Forelimb muscle (tissue), 1 donor: ENCODE measurements around the gene ARL14EP. TPM values are rescaled to one million over a fixed set of nuclear protein-coding genes. Genes with fewer than 3 reads are reported as not detected.

Source experiments
- DNase-seq: peaks from one replicate; pipeline ENCODE4 v3.0.0-alpha.2; 2013; ENCODE audit warnings: low read depth
- polyA plus RNA-seq: library from polyadenylated mRNA; unstranded; fragments of 120-200 nt; gene quantifications from one replicate; pipeline ENCODE4 v1.2.1, GENCODE V29; 2013; ENCODE audit not compliant: insufficient read length

ARL14EP gene
- polyA plus RNA-seq, 1 donor: 34.5 TPM

DNA sequence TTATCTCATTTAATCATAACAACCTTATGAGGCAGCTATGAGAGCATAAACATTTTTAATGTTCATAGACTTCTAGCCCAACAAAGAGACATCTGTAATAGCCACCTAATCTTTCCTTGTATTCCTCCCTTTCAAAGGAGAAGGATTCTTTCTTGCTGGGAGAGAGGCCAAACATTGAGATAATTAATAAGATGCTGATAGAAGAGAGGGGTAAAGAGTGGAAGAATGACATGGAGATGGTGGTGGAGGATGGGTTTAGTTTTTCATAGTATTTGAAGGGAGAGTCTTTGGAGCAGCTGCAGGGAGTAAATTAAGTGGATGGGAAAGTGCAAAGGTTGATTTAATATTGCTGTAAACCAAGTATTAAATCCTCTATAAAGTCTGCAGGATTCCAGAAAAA is 57.9 kb downstream of the ARL14EP start:
- DNase-seq: no peak

DNA sequence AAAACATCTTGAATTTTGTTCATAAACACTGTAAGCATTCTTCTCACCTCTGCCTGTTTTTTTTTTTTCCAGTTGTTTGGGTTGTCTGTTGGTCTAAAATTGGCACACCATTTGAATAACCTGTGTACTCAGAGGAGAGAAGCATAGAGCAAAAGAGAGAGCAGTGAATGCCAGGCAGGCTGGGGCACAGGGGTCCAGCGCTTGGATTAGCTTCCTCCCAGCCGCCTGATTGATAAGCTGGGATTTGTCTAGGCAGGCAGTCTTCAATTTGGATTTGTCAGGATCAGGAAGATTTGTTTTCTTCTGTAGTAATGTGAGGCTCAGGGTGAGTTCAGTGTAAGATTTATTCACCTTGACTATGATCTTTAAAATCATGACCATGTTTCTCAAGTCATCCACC is 59.0 kb downstream of the ARL14EP start:
- DNase-seq: no peak

Other genes with a start within 250 kb of the ARL14EP start
- gene FSHB, start 92.1 kb upstream of the ARL14EP start, polyA plus RNA-seq: not detected